Measurements from ENCODE around the gene PCA3.

- TF ChIP-seq CTCF (IDR thresholded peaks at IDR 0.05; ENCODE audit: extremely low read depth in 1 of 2, insufficient read depth in 1 of 2, low read depth in 1 of 2, low read length in 2 of 2) (no peak), POLR2AphosphoS5 (IDR thresholded peaks at IDR 0.05; ENCODE audit: insufficient read depth, low read depth, low read length) (no peak), POLR2A (IDR thresholded peaks at IDR 0.05; ENCODE audit: low read depth, low read length) (no peak), JUN (IDR thresholded peaks at IDR 0.05; ENCODE audit: borderline replicate concordance, insufficient read depth, insufficient read length, low read depth) (no peak), FOS (IDR thresholded peaks at IDR 0.05; ENCODE audit: borderline replicate concordance, insufficient read depth, low read length) (no peak), MAX (IDR thresholded peaks at IDR 0.05; ENCODE audit: insufficient read depth, insufficient read length) (no peak), EZH2 (IDR thresholded peaks at IDR 0.05; ENCODE audit: borderline replicate concordance, low read depth, low read length, severe bottlenecking) (no peak), MYC (IDR thresholded peaks at IDR 0.05; ENCODE audit: low read depth, low read length) (no peak)
Observed at GRCh38 chr9:76751001-76751400, 13.2 kb upstream of the PCA3 start.

Data from endothelial cell of umbilical vein (primary cell).